Measurements from ENCODE around the gene TADA1.

TADA1 gene

DNA sequence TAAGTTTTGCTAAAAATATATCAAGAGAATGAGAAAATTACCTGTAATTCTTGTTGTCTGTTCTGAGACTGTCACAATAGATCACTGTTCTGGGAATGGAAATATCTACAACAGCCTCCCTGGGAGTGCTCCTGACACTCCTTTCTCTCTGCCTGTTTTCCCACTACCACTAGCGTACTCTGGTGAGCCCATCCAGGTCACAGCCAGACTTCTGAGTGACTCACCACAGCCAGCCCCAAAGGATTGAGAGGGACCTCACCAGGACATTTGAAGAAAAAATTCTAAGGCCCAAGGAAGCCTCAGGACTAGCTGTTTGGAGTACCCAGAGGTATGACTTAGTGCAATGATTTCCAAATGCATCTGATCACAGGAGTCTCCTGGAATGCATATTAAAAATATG is 39.0 kb upstream of the TADA1 start:
- no peak overlapping the region for H3K4me3 ChIP-seq (ENCODE audit: low read depth, low read length)
- no peak for DNase-seq (ENCODE audit: low read depth)
- TF ChIP-seq, protein P1, sequence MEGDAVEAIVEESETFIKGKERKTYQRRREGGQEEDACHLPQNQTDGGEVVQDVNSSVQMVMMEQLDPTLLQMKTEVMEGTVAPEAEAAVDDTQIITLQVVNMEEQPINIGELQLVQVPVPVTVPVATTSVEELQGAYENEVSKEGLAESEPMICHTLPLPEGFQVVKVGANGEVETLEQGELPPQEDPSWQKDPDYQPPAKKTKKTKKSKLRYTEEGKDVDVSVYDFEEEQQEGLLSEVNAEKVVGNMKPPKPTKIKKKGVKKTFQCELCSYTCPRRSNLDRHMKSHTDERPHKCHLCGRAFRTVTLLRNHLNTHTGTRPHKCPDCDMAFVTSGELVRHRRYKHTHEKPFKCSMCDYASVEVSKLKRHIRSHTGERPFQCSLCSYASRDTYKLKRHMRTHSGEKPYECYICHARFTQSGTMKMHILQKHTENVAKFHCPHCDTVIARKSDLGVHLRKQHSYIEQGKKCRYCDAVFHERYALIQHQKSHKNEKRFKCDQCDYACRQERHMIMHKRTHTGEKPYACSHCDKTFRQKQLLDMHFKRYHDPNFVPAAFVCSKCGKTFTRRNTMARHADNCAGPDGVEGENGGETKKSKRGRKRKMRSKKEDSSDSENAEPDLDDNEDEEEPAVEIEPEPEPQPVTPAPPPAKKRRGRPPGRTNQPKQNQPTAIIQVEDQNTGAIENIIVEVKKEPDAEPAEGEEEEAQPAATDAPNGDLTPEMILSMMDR (IDR thresholded peaks at IDR 0.05; ENCODE audit: insufficient read depth, low read depth, low read length, missing control alignments): no peak

DNA sequence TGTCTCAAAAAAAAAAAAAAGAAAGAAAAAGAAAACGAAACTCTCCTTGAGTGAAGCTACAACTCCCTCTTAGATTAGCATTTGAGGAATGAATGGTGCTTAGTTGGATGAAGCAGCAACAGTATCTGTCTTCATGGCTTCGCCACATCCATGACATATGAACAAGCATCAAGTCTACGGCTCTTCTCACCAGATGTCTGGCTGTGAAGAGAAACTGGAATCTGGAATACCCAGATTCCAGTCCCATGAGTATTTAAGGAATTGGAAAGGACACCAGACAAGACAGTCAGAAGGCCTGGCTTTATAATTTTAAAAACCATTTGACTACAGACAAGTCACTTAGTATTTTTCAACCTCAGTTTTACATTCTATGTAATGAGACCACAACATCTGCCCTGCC is 38.0 kb upstream of the TADA1 start:
- no peak overlapping the region for H3K4me3 ChIP-seq (ENCODE audit: low read depth, low read length)
- TF ChIP-seq, protein P1 (IDR thresholded peaks at IDR 0.05; ENCODE audit: insufficient read depth, low read depth, low read length, missing control alignments): no peak
- no peak for DNase-seq (ENCODE audit: low read depth)

DNA sequence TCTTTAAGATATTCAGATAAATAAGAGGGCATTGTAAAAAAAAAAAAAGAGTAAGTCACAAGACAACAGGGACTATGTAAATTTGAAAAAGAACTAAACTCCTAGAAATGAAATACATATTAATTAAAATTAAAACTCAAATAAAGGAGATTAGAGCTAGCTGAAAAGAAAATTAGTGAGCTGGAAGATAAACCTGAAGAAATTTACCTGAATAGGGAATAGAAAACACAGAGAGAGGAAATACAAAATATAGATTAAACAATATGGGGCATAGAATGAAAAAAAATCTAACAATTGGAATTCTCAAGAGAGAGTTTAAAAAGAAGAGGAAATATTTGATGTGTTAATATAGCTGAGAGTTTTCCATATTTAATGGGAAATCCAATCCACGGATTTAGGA is 35.6 kb upstream of the TADA1 start:
- H3K4me3 ChIP-seq (ENCODE audit: low read depth, low read length): no peak overlapping the region
- TF ChIP-seq, protein P1 (IDR thresholded peaks at IDR 0.05; ENCODE audit: insufficient read depth, low read depth, low read length, missing control alignments): no peak
- DNase-seq (ENCODE audit: low read depth): no peak

DNA sequence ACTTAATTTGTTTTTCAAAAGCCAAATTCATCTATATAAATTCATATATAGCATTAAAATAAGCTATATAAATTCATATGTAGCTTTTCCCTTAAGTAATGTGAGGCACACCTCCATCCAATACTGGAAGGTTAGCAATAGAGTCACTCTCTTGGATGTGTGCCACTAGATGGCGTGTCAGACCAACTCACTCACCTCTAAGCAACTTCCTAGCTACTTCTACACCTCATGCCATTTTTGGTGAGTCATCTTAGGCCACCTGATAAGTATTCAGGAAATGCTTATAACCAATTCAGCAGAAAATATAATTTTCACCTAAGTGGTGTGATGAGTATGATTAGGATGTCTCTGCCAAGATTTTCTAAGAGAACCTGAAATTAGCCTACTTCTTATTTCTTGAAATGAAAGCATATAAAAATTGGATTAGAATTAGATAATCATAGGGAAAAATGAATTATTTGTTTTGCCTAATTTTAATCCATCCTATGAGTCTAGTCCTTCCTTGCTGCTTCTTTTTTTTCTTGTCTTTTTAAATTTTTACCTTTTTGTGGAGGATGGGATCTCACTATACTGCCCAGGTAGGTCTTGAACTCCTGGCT is 34.4 kb upstream of the TADA1 start:
- peak; percentile 93 for DNase-seq (ENCODE audit: low read depth)
- no peak overlapping the region for H3K4me3 ChIP-seq (ENCODE audit: low read depth, low read length)
- TF ChIP-seq, protein P1 (IDR thresholded peaks at IDR 0.05; ENCODE audit: insufficient read depth, low read depth, low read length, missing control alignments): peak; percentile 82

DNA sequence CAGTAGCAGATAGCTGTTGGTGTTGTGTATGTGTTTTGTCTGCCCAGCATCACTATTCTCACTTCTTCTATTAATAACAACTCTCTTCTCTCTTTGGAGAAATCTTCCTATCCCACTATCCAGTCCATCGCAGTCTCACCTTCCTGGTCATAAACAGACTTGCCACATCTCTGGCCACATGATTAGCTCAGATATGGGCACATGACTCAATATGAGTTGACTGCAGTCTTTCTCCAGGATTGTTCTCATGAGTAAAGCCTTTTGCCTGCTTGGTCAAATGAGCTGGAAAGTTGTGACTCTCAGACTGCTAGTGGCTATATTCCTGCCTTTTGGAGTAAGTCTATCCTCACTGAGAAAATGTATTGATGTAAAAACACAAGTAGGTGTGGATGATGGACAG is 32.9 kb upstream of the TADA1 start:
- DNase-seq (ENCODE audit: low read depth): no peak
- TF ChIP-seq, protein P1 (IDR thresholded peaks at IDR 0.05; ENCODE audit: insufficient read depth, low read depth, low read length, missing control alignments): no peak
- H3K4me3 ChIP-seq (ENCODE audit: low read depth, low read length): no peak overlapping the region

DNA sequence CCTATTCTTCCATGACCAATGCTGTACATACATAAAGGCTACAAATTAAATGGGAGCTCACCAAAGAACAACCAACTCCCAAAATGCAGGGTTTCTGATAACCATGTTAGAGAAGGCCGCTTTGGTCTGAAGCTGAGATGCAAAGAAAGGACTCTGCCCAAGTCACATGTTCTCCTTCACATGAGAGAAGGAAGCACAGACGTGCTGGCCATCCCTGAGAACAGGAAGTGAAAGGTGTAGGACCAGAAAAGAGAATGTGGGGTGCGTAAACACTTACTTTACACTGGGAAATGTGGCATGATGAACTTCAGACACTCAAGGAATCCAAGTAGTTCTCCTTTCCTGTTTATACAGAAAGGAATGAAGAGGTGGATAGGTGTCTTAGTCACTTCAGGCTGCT is 31.7 kb upstream of the TADA1 start:
- DNase-seq (ENCODE audit: low read depth): peak; percentile 50
- no peak overlapping the region for H3K4me3 ChIP-seq (ENCODE audit: low read depth, low read length)
- TF ChIP-seq, protein P1 (IDR thresholded peaks at IDR 0.05; ENCODE audit: insufficient read depth, low read depth, low read length, missing control alignments): no peak

DNA sequence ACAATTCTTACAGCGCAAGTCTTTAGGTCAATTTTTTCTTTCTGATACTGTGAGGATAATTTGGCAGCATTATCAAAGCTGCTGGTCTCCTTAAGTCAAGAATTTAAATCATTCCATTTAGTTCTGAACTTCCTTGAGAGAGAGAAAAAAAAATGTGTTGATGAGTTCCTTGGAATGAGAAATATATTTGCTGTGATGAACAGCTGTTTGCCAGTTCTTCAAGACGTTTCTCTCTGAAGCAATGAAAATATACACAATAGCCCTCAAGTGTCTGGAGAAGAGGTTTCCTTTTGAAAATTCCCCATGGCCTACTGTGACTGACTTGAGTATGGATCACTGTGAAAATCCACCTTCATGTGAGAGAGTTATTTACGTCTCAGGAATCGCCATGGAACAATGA is 31.0 kb upstream of the TADA1 start:
- H3K4me3 ChIP-seq (ENCODE audit: low read depth, low read length): no peak overlapping the region
- no peak for DNase-seq (ENCODE audit: low read depth)
- TF ChIP-seq, protein P1 (IDR thresholded peaks at IDR 0.05; ENCODE audit: insufficient read depth, low read depth, low read length, missing control alignments): no peak
